Measurements from ENCODE around the gene ACTR10. TPM values are rescaled to one million over a fixed set of nuclear protein-coding genes. Genes with fewer than 3 reads are reported as not detected.
A peak's percentile ranks its signal among the peaks of the same experiment; 100 is the strongest.

Gene ACTR10
- total RNA-seq, 6 experiments from 2014 or later: 79.0 to 89.0 (median 85.5) TPM

DNA sequence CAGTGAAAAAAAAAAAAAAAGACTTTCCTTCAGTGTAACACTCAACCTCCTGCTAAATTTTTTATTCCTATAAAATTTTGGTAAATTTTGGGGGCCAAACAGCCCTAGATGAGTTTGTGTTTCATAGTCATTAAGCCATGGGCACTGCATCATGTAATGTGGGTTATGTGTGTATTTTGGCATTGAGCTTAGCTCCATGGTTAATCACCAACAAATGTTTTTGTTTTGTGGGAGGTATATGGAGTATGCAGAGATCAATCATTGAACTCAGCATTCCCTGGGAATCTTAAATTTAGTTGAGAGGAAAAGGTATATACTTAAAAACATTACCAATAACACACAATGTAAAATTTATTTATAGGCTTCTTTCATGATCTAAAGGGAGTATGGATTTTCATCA is 39.4 kb upstream of the ACTR10 start:
- peaks cover 18% of the 10 kb centered on the region for H3K27me3 Mint-ChIP-seq (ENCODE audit: insufficient read depth)
- no peak overlapping the region for H3K27ac Mint-ChIP-seq
- no peak for DNase-seq
- H3K4me1 Mint-ChIP-seq (ENCODE audit: low read depth): peaks cover 2% of the 10 kb centered on the region
- H3K36me3 Mint-ChIP-seq (ENCODE audit: low read depth): no peaks in the 10 kb centered on the region
- no peak overlapping the region for H3K4me3 Mint-ChIP-seq
- no peaks in the 10 kb centered on the region for H3K9me3 Mint-ChIP-seq
- TF ChIP-seq CTCF (IDR thresholded peaks at IDR 0.05): no peak

DNA sequence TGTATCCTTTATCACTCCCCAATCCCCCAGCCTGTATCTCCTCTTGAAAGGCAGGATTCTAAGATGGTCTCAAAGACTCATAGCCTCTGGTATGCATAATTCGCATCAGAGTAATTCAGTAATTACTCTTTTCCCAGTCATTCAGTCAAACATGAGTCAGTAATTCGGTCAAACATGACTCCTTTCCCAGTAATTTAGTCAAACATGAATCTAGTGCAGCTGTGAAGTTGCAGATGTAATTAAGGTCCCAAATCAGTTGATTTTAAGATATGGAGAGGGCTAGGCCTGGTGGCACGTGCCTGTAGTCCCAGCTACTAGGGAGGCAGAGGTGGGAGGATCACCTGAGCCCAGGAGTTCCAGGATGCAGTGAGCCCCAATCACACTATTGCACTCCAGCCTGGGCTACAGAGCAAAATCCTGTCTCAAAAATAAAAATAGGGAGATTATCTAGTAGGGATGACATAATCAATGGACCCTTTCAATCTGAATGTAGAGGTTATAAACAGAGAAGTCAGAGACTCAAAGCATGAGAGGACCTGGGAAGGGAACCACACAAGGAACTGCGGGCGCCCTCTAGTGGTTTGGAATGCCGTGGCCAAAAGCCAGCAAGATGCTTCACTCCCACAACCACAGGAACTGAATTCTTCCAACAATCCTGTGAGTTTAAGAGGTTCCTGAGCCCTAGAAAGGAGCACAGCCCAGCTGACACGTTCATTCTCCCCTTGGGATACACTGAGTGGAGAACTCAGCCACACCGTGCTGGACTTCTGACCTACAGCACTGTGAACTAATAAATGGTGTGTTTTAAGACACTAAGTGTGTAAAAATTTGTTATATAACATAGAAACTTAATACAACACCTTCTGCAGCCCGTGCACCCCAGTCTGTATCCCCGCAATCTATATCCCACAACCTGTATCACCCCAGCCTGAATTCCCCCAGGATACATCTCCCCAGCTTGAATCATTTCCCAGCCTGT is 33.7 kb upstream of the ACTR10 start:
- H3K36me3 Mint-ChIP-seq (ENCODE audit: low read depth): no peaks in the 10 kb centered on the region
- peak overlapping the region; percentile 57 for H3K27ac Mint-ChIP-seq
- DNase-seq: peak; percentile 77
- peaks cover 6% of the 10 kb centered on the region for H3K27me3 Mint-ChIP-seq (ENCODE audit: insufficient read depth)
- H3K9me3 Mint-ChIP-seq: no peaks in the 10 kb centered on the region
- peak; percentile 97 for TF ChIP-seq CTCF (IDR thresholded peaks at IDR 0.05)
- peaks cover 32% of the 10 kb centered on the region for H3K4me1 Mint-ChIP-seq (ENCODE audit: low read depth)
- peak overlapping the region; percentile 41 for H3K4me3 Mint-ChIP-seq

- H3K9me3 Mint-ChIP-seq: no peaks in the 10 kb centered on the region
- no peak overlapping the region for H3K27ac Mint-ChIP-seq
- no peaks in the 10 kb centered on the region for H3K36me3 Mint-ChIP-seq (ENCODE audit: low read depth)
- peaks cover 35% of the 10 kb centered on the region for H3K4me1 Mint-ChIP-seq (ENCODE audit: low read depth)
- H3K27me3 Mint-ChIP-seq (ENCODE audit: insufficient read depth): peaks cover 6% of the 10 kb centered on the region
- no peak for DNase-seq
- no peak overlapping the region; the same call in 1 of the 2 replicates for H3K4me3 Mint-ChIP-seq
- TF ChIP-seq CTCF (IDR thresholded peaks at IDR 0.05): no peak
Measured at GRCh38 chr14:58167057-58167456, 32.9 kb upstream of the ACTR10 start.

DNA sequence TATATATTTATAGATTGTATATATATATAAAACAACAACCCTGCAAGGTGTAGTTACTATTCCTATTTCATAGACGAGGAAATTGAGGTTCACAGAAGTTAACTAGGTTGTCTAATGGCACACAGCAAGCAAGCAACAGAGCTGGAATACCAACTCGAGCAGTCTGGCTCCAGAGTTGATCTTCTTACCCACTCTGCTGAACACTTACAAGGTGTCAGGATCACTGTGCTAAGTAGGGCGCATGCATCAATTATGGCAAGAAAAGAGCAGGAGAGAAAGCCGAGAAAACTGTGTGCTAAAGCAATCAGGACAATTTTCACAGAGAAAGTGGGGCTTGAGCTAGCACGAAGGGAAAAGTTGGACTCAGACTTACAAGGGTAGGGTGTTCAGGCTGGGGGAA is 32.1 kb upstream of the ACTR10 start:
- Mint-ChIP-seq H3K27me3 (ENCODE audit: insufficient read depth) (peaks cover 6% of the 10 kb centered on the region), H3K9me3 (no peaks in the 10 kb centered on the region), H3K4me3 (no peak overlapping the region), H3K27ac (no peak overlapping the region), H3K4me1 (ENCODE audit: low read depth) (peaks cover 35% of the 10 kb centered on the region), H3K36me3 (ENCODE audit: low read depth) (no peaks in the 10 kb centered on the region)
- no peak for TF ChIP-seq CTCF (IDR thresholded peaks at IDR 0.05)
- no peak for DNase-seq

DNA sequence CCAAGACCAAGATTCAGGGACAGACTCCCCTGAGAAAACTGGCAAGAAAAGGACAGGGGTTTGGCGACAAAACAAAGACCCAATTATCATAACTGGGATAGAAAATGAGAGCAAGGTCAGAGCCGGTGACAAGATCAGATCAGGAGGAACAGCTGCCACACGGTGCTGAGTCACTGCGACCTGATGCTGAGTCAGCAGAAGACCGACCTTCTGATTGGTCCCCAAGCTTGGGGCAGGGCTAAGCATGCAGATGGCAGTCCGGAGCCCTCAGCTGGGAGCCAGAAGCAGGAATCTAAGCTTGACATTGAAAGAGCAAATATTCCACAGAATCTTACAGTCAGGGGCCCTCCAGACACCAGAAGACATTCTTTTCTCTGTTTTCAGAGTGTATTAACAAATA is 28.9 kb upstream of the ACTR10 start:
- Mint-ChIP-seq H3K4me3 (peak overlapping the region; percentile 62), H3K27ac (no peak overlapping the region), H3K4me1 (ENCODE audit: low read depth) (peaks cover 28% of the 10 kb centered on the region), H3K27me3 (ENCODE audit: insufficient read depth) (peaks cover 1% of the 10 kb centered on the region), H3K9me3 (no peaks in the 10 kb centered on the region), H3K36me3 (ENCODE audit: low read depth) (no peaks in the 10 kb centered on the region)
- DNase-seq: peak; percentile 76
- no peak for TF ChIP-seq CTCF (IDR thresholded peaks at IDR 0.05)
